Measurements from ENCODE around the gene ATP13A3. TPM values are rescaled to one million over a fixed set of nuclear protein-coding genes. Genes with fewer than 3 reads are reported as not detected.

The ATP13A3 gene
- total RNA-seq, 1 experiment from 2014 or later, result 181 TPM

GRCh38 chr3:194497799-194498575 lies 11.2 kb upstream of the ATP13A3 start:
- intact Hi-C loops (cut with micrococcal nuclease; ENCODE audit: unreplicated experiment), result no loop called here
- Mint-ChIP-seq H3K27me3 (ENCODE audit: insufficient read depth, unreplicated experiment) (no peaks in the 10 kb centered on the region), H3K4me1 (ENCODE audit: low read depth, unreplicated experiment) (peaks cover 19% of the 10 kb centered on the region), H3K36me3 (ENCODE audit: insufficient read depth, unreplicated experiment) (peaks cover 6% of the 10 kb centered on the region), H3K4me3 (ENCODE audit: unreplicated experiment) (no peak overlapping the region), H3K9me3 (ENCODE audit: unreplicated experiment) (no peaks in the 10 kb centered on the region), H3K27ac (ENCODE audit: unreplicated experiment) (no peak overlapping the region)
- BruUV-seq (replicated peaks), result no TSS peak
- Histone ChIP-seq H3K9me3 (no peaks in the 10 kb centered on the region), H3K36me3 (ENCODE audit: control insufficient read depth, insufficient read depth, low read length) (no peaks in the 10 kb centered on the region), H3K4me1 (peaks cover 36% of the 10 kb centered on the region), H3K27me3 (replicated peaks; ENCODE audit: control insufficient read depth, insufficient read depth, low read length) (no peaks in the 10 kb centered on the region), H3K4me3 (ENCODE audit: low read depth, low read length) (no peak overlapping the region)
- no peak for DNase-seq
- TF ChIP-seq CTCF (IDR thresholded peaks at IDR 0.05; ENCODE audit: insufficient read depth in 1 of 2, low read depth in 1 of 2, low read length in 1 of 2, severe bottlenecking in 1 of 2, unreplicated experiment in 1 of 2), result no peak
- ChIA-PET POLR2A (interaction anchor here (0.7 kb wide), 2 partner anchors 18 to 23 kb away, joined by 3 read pairs; no protein-coding TSS in a partner anchor), CTCF (no interaction called here)

GRCh38 chr3:194496217-194496919 lies 9.6 kb upstream of the ATP13A3 start:
- CTCF ChIA-PET, result no interaction called here
- H3K4me3 ChIP-seq (ENCODE audit: low read depth, low read length), result no peak overlapping the region
- no peak overlapping the region for H3K27ac Mint-ChIP-seq (ENCODE audit: unreplicated experiment)

More at GRCh38 chr3:194496217-194496919, 9.6 kb upstream of the ATP13A3 start:
- H3K9me3 ChIP-seq, result no peaks in the 10 kb centered on the region
- Mint-ChIP-seq H3K4me1 (ENCODE audit: low read depth, unreplicated experiment) (peaks cover 26% of the 10 kb centered on the region), H3K9me3 (ENCODE audit: unreplicated experiment) (no peaks in the 10 kb centered on the region), H3K27me3 (ENCODE audit: insufficient read depth, unreplicated experiment) (no peaks in the 10 kb centered on the region), H3K36me3 (ENCODE audit: insufficient read depth, unreplicated experiment) (peaks cover 6% of the 10 kb centered on the region), H3K4me3 (ENCODE audit: unreplicated experiment) (no peak overlapping the region)
- POLR2A ChIA-PET, result interaction anchor here (0.6 kb wide), 1 partner anchor 91 kb away, joined by 3 read pairs; no protein-coding TSS in a partner anchor
- no peaks in the 10 kb centered on the region for H3K36me3 ChIP-seq (ENCODE audit: control insufficient read depth, insufficient read depth, low read length)
- no peaks in the 10 kb centered on the region for H3K27me3 ChIP-seq (replicated peaks; ENCODE audit: control insufficient read depth, insufficient read depth, low read length)
- intact Hi-C loops (cut with micrococcal nuclease; ENCODE audit: unreplicated experiment), result no loop called here
- BruUV-seq (replicated peaks), result no TSS peak
- peaks cover 36% of the 10 kb centered on the region for H3K4me1 ChIP-seq
- no peak for DNase-seq
- TF ChIP-seq CTCF (IDR thresholded peaks at IDR 0.05; ENCODE audit: insufficient read depth in 1 of 2, low read depth in 1 of 2, low read length in 1 of 2, severe bottlenecking in 1 of 2, unreplicated experiment in 1 of 2), result no peak
